Left hindlimb (tissue), 1 donor: Measurements from ENCODE around the gene MIEN1.
A peak's percentile ranks its signal among the peaks of the same experiment; 100 is the strongest.
"Not testable (repeated sequence)": the region's sequence is repeated elsewhere in the genome, so short reads cannot be mapped to it uniquely, and the experiment has no call there.

Experiments used
- DNase-seq: peaks from one replicate; pipeline ENCODE4 v3.0.0-alpha.2; 2018

MIEN1 gene

GRCh38 chr17:39730095-39730921 lies at the start of gene MIEN1:
Gene MIEN1 (minus strand): TSS chr17:39730532. CDS start chr17:39730495, 37 bp downstream.
- DNase-seq = peak; percentile 92

GRCh38 chr17:39777534-39778365 lies 47.4 kb upstream of the MIEN1 start:
- DNase-seq = no peak

- no peak for DNase-seq
Observed at GRCh38 chr17:39776252-39776651, 45.9 kb upstream of the MIEN1 start.

GRCh38 chr17:39775031-39775430 lies 44.7 kb upstream of the MIEN1 start:
- no peak for DNase-seq

GRCh38 chr17:39774047-39774446 lies 43.7 kb upstream of the MIEN1 start:
- no peak for DNase-seq

- DNase-seq = no peak
Observed at GRCh38 chr17:39772987-39773934, 42.9 kb upstream of the MIEN1 start.

- no peak for DNase-seq
Observed at GRCh38 chr17:39772415-39772814, 42.1 kb upstream of the MIEN1 start.

- DNase-seq = no peak
Observed at GRCh38 chr17:39769974-39770587, 39.7 kb upstream of the MIEN1 start.

- DNase-seq = no peak
Observed at GRCh38 chr17:39767147-39767546, 36.8 kb upstream of the MIEN1 start.

- DNase-seq = no peak
Observed at GRCh38 chr17:39765766-39766165, 35.4 kb upstream of the MIEN1 start.

GRCh38 chr17:39765175-39765574 lies 34.8 kb upstream of the MIEN1 start:
- DNase-seq = no peak

GRCh38 chr17:39764171-39764570 lies 33.8 kb upstream of the MIEN1 start:
- DNase-seq = not testable (repeated sequence)

GRCh38 chr17:39763051-39763820 lies 32.9 kb upstream of the MIEN1 start:
- no peak for DNase-seq

GRCh38 chr17:39761861-39762496 lies 31.6 kb upstream of the MIEN1 start:
- no peak for DNase-seq

- no peak for DNase-seq
Observed at GRCh38 chr17:39759204-39759603, 28.9 kb upstream of the MIEN1 start.

- peak; percentile 61 for DNase-seq
Observed at GRCh38 chr17:39757931-39758873, 27.9 kb upstream of the MIEN1 start.

GRCh38 chr17:39757176-39757662 lies 26.9 kb upstream of the MIEN1 start:
- DNase-seq = no peak

- DNase-seq = no peak
Observed at GRCh38 chr17:39756380-39757079, 26.2 kb upstream of the MIEN1 start.
